T-helper 2 cell treated with Interferon-gamma antibody and Interleukin-4, amounts not matched to agents 100 ng/mL and 5 ng/mL, for 36 hours (primary cell): ENCODE results near the gene FAM186B. TPM values are rescaled to one million over a fixed set of nuclear protein-coding genes. Genes with fewer than 3 reads are reported as not detected.

Experiments used
- intact Hi-C: fragments of 100-400 bp; cut with micrococcal nuclease; formaldehyde crosslinking; loops from one replicate; pipeline ENCODE4 v1.15.1; 2023
- total RNA-seq: library from RNA; stranded (reverse); gene quantifications from 2 replicates; pipeline ENCODE4 v1.2.3, GENCODE V29; 2022

Gene FAM186B
- total RNA-seq, 1 donor from 2014 or later: 0.16 TPM

DNA sequence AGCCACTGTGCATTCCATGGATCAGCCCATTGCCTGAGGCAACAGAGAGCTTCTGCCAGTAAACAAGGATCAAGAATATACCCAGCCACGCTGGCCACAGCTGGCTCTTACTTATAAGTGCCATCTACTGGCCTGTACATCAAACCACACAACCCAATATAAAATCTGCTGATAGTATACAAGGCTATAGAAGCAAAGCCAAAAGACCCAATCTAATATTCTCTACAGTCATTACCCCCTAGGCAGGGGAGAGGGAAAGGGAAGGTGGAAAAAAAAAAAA lies 4.4 kb upstream of the FAM186B start:
- intact Hi-C loops: no loop called here

DNA sequence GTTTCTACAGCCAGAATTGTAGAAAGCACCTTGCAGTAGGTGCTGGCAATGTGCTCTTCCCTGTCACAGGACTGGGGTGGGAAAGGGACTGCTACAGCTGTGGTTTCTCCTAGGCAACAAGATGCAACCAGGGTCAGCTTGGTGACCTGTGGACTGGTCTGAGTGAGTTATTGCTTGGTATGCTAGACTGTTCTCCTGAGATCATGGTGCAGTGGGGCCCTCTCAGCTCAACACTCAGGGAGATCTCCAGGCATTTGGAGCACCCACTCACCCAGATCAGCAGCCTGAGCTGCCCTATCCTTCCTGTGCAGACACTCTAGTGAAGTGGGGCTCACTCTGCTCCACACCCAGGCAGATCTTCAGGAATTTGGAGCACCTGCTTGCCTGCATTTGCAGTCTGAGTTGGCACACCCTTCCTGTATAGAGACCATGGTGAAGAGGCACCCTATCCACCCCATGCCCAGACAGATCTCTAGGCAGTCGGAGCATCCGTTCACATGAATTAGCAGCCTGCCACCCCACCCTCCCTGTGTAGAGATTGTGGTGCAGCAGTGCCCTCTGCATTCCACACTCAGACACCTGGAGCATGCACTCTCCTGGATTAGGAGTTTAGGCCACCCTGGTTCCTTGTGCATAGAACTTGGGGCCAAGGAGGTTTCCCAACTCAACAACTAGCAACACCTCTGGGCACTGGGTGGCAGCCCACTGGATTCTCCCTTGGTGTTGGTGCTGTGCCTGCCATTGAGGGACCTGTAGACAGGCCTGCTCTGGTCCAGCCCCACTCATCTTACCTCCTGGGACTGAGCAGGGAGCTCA lies 3.8 kb upstream of the FAM186B start:
- intact Hi-C loops: no loop called here

DNA sequence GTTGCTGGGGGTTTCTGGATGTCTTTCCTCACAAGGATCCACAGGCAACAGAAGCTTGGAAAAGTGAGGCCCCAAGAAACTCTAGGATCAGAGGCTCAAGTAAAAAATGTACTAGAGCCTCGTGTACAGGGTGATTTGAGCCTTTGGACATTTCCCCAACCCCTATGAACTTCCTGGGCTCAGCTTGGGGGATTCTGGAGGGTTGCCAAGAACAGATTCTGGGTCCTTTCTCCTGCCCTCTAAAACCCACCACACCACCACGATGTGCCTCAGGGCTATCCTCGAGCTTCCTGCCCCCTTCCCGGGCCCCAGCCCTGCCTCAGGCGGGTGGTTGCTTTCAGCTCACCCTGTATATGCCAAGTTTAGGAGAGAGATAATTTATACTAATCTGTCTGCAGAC lies 583 bp downstream of the FAM186B start:
- intact Hi-C loops: no loop called here

DNA sequence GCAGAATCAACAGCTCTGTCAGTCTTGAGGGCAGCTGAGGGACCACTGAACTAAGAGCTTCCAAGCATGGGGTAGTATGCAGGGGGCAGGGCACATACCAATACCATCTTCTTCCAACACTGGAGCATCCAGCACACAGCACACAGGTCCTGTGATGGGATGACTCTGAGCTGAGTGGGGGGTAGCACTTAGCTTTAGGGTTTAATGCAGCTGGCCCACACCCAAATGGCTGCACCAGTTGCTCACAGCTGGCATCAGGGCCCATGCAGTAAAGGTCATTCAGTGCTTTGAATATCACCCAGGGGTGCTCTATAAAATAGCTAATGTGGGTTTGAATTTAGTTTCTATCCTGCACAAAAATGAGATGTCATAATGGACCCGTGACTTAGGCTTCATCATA lies 1.7 kb downstream of the FAM186B start:
- intact Hi-C loops: no loop called here

DNA sequence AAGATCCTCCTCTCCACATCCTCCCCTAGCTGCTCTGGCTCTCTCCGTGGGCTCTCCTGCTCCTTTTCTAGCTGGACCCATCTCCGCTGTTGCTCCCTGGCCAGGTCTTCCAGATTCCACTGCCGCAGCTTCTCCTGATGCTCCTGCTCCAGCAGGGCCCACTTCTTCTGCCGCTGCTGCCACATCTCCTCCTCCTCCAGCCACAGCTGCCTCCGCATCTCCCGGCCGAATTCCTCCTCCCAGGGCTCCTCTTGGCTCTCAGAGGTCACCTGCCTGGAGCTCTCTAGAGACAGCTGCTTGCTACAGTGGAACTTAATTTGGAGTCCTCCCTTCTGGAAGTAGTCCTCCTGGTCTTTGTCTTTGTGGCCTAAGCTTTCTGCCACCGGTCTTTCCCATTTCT lies 5.5 kb downstream of the FAM186B start:
- intact Hi-C loops: no loop called here

DNA sequence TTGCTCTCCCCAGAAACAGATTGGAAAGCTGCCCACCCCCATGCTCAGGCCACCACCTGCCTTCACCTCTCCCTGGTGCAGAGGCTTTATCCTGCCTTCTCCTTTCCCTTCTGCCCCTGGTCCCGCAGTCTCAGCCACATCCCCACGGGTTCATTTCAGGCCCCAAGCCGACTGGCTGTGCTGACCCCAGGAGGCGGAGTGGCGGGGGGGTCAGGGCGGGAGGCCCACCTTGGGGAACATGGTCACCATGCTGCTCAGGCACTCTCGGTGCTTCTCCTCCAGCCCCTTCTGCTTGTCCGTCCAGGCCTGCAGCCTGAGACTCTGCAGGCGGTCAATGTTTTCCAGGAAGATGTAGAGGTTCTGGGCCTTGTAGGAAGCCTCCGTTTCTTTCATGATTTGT lies 6.9 kb downstream of the FAM186B start:
- intact Hi-C loops: no loop called here

DNA sequence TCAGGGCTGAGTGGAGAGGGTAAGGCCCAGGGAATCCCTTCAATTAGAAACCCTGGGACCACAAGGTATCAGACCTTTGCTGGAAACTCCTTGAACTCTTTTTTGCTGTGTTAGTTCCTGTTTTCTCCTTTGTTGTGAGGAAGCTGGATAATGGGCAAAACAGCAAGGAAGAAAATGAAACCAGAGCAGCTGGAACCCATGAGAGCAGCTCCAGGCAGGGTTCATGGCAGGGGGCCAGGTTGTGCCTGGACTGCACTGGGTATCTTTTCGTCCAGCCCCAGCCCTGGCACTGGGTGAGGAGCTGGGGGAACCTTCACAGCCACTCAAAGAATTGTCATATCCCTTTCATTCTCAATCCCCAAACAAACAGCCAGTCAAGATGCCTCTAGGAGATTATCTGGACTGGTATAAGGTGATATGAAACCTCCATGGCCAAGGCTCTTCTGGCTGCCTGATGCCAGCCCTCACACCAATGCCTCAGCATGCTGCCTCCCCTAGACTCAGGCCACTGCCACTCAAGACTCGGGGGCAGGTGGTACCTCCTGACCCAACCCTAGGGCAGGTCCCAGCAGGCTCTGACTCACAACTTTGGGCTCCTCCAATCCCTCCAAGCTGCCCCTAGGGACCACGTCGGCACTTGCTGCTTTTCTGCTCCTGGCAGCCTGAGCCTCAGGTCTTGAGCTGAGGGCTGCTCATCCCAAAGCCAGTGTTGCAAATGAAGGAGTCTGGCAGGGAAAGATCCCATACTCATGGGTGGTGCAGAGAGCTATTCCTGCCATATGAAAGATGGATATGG lies 16.5 kb downstream of the FAM186B start:
- intact Hi-C loops: no loop called here

DNA sequence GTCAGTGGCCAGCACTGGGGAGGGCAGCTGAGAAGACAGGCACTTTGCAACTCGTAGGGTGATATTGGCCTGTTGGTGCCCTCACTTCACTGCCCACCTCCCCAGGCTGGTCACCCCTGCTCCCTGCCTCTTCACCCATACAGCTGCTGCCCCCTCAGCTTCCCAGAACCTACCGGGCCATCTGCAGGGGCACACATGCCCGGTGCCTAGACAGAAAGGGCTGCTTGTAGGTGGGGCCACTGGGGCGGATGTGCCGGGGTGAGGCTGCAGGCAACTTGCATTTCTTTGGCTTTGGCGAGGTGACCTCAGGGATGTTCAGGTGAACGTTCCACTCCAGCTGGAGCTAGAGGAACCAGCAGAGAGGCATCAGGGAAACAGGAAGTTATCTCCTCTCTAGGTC lies 17.2 kb downstream of the FAM186B start:
- intact Hi-C loops: no loop called here

DNA sequence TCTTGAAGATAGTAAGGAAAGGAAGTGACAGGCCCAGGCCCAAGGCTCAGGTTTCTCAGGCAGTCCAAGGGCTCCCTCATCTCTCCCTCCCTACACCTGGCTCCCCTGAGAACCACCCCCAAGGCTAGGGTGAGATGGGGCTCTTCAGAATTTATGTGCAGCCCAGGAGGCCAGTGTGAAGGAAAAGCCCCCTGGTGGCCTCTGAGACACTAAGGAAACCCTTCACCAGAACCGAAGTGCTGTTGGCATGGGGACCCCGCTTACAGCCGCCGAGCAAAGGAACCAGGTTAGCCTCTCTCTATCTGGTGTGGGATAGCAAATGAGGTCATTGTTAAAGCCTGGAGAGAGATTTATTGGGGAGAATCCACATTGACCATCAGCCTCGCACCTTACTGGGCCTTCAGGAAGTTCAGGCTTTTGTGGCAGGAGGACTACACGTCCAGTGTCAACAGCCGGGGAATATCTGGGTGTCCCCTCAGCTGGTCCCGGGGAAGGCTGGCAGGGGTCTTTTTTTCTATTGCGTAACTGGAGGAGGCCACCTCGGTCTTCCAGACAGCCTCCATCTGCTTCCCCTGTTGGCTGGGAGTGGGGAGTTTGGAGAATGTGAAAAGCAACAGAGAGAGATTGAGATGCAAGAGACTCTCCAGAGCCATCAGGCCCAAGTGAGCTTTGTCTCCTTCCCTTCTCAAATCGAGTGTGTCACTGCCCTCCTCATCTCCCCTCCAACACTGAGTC lies 18.1 kb downstream of the FAM186B start:
- intact Hi-C loops: no loop called here

DNA sequence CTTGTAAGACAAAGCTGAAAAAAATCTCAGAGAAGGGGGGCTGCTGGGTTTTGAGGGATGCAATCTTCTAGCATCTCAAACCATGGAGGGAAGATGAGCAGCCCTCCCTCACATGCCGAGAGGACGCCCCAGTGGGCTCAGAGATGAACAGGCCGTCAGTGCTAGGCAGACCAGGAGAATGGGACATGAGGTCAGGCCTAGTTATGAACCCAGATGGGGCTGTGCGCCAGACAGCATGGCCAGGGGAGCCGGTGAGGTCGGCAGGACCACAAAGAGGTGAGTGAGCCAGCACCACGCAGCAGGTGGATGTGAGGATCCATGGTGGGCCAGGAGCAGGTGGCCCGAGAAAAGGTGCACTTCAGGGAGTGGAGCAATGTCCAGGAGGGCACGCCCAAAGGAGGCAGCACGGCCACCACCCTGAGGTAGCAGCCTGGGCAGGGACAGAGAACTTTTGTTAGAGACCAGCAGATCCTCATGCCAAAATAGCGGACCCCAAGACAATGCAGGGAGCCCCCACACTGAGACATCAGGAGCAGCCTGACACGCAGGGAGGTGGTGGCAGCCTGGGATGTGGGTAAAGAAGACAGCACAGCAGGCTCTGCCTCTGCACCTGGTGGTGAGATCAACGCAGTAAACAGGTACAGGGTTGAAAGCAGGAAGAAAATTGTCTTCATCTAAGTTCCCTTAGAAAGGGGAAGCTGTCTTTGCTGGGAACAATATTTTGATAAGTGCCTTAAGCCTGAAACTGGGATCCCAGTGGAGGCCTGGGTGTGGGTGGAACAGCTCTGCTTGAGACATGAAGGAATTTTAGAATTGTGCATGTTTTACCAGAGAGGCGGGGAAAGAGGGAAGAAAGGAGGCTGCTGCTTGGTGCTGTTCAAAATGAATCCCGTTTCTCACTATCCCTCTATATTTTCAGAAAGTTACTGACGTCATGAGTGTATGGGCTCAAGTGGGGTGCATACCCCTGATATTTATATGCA lies 19.7 kb downstream of the FAM186B start:
- intact Hi-C loops: no loop called here

DNA sequence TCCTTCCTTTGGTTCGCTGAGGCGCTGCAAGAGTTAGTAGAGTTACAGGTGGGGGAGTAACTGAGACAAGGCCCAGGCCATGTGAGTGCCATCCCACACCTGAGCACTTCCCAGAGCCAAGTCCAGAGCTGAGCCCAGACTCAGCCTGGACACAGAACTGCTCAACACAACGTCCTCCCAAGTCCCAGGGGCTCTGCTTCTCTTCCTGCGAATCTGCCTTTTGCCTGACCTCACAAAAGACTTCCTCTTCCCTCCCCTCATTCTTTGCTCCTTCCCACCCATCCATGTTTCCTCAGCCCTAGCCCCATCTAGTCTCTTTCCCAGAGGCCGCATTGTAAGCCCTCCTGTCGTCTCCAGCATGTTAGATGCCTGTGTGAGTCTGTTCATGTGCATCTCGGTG lies 20.8 kb downstream of the FAM186B start:
- intact Hi-C loops: no loop called here

DNA sequence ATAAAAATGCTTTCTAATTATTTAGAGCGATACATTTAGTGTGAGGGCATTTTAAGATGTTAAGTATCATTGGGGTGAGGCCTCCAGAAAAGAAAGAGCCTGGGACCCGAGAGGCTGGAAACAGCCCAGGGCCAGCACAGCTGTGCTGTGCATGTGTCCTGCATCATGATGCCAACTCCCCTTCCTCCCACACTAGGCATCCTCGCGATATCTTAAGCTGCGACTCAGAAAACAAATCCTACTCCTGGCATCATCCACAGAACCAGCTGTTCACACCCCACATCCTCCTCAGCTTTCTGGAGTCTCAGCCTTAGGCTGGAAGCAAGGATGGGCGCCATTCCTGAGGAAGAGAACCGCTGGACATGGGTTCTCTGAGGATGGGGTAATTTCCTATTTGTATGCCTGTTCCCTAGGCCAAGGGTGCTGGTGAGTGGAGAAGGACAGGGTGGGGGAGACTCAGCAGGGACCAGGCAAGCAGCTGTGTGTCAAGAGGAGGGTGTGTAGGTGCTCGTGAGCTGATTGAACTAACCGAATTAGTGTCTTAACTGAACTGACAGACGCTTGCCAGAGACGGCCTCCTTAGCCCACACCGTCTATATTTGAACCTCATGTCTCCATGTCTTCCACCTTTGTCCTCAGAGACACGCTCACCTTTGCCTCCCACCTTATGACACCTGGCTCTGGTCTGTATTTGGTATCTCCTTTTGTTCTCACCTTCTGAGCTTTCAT lies 21.9 kb downstream of the FAM186B start:
- intact Hi-C loops: no loop called here

DNA sequence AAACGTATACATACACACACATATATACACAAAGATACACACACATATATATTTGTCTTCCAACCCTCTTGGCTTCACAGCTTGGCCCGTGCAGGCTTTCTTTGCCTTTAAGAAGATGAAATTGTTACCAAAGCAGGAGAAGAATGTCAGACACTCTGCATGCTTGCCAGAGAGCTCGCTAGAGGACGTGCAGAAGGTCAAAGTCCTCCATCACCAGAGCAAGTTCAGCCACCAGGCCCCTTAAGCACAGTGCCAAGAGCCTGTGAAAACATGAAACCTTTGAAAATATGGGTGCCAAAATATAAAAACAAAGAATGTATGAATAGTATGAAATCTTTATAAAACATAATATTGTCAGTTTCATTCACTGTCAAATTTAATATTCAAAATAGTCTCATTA lies 22.6 kb downstream of the FAM186B start:
- intact Hi-C loops: no loop called here

DNA sequence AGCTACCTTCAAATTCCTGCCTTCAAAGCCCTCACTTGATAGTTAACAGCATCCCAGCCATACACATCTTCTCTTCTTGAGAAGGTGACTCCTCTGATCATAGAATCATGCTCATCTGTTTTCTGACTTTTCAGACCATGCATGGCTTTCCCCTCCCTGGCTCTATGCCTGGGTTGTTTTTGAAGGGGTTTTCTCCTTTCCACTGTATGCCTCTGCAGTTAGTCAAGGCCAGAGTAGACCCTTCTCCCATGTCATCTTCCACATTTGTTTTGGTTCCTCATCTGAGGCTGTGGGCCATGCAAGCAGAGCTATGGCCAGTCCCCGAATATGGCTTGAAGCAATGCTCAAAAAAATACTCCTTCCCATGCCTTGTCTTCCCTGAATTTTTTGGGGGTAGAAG lies 23.2 kb downstream of the FAM186B start:
- intact Hi-C loops: no loop called here

DNA sequence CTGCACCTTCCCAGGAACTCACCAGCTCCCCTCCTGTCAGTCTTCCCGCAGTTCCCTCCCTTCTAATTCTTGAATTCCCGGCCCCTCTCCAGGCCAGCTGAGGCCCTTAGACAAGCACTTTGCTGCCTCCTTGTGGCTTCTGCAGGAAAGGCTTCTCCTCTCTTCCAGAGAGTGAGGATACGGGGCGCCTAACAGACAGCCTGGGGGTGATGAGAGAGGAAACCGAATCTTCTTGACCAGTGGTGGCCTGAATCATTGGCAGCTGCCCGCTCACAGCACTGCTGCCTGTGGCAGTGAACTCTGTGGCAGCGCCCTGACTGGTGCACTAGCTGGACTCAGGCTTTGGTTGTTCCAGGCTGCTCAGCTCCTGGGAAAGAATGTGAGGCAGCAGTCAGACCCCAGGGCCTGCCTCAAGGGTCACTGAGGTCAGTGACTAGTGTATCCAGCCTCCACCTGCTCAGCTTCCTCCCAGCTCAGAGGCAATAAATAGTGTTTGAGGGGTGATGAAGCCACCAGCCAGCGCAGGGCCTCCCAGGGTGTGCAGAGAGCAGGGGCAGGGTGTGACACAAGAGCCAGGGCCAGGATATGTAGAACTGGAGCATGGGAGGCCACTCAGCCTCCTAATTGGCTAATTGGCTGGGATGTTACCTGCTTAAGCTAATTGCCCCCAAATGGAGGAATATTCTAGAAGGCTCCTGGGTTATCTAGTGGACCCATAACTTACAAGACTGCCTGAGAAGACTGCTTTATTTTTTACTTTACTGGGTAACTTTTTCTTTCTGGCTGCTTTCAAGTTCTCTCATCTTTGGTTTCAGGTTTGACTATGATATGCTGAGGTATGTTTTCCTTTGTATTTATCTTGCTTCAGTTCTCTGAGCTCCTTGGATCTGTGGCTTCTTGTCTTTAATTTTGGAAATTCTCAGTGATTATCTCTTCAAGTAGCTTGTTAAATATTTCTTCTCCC lies 24.6 kb downstream of the FAM186B start:
- intact Hi-C loops: loop anchor here (1.0 to 2.0 kb wide), 4 partner anchors 28 to 223 kb away; partner anchors contain the start of gene PRPF40B

DNA sequence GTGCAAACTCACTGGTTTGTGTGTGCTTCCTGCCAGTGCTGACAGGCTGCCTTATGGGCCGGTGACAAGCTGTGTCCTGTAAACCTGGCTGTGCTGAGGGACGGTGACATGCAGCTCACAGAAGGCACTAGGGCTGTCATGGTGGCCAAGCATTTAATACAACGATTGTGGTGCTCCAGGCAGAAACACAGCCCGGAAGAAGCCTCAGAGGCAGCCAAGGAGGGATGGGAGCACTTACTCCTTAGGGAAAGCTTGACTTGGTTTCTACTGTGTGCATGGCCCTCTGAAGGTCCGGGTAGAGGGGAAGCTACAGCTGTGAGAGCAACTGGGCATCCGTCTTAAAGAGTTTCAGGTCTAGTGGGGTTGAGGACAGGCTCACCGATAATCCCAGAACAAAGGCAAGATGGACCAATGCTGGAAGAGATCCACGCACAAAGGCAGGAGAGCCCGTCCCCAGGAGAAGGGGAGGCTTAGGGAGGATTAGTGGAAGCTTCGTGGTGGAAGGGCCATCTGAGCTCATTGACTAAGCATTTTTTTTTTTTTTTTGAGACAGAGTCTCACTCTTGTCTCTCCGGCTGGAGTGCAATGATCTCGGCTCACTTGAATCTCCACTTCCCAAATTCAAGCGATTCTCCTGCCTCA lies 26.8 kb downstream of the FAM186B start:
- intact Hi-C loops: no loop called here

DNA sequence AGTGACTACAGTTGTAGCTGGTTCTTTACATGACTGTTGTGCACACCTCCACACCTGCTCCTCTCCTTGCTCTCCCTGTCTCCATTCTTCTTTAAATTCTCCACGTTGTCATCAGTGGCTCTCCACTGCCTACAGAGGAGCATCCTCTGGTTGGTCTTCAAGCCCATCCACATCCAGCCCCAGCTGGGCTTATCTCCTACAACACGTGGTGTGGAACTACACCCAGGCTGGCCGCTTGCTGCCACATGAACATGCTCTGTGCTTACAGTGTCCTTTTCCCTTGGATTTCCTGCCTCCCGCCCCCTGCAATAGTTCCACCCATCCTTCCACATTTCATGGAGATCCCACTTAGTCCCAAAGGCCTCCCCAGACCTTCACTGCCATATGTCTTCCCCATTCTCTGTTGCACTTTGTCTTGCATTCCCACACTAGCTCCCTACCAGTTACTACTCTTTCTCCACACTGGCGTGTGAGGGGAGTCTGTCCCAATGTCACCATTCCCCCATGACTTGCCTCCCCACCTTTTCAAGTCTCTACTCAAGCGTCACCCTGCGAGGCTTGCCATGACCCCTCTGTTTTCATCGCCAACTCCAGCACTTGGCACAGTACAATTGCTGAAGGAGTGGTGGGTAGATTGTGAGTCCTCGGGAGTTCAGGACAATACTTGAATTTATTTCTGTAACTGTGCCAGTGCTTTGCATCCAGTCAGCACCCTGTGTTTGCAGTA lies 27.7 kb downstream of the FAM186B start:
- intact Hi-C loops: no loop called here
